ENCODE measurements around the gene FBXW11.

DNA sequence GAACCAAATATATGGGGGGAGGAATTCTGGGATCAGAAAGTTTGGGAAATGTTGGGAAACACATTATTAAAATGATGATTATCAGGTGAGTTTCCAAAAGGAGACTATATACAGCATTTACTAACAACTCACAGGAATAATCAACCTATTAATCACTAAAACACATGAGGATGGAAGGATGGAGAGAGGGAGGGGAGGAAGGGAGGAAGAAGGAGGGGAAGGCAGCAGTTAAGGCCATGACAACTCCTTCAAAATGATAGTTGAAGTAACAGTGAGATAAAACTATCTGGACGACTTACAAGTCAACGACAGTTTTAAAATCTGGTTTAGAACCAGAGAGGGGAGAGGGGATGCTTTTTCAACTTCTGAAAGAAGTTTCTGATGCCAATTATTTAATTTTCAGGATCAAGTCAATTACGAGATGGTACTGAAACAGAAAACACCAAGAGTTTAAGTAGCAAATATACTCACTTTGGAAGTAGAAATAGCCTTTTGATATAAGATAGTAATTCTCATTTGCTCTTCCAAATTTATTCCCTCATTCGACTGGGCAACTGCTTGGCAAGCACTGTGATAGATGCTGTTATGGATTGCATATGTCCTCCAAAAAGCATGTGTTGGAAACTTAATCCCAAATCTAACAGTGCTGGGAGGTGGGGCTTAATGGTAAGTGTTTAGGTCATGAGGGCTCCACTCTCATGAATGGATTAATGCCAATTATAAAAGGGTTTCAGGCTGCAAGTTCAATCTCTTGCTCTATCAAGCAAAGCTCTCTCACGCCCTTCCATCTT is 30.4 kb downstream of the FBXW11 start:
- TF ChIP-seq CTCF (IDR thresholded peaks at IDR 0.05): no peak
- TF ChIP-seq ZFX (IDR thresholded peaks at IDR 0.05; ENCODE audit: borderline replicate concordance): no peak
